ENCODE measurements around the gene GAB2.
"Not testable (repeated sequence)": the region's sequence is repeated elsewhere in the genome, so short reads cannot be mapped to it uniquely, and the experiment has no call there.

DNA sequence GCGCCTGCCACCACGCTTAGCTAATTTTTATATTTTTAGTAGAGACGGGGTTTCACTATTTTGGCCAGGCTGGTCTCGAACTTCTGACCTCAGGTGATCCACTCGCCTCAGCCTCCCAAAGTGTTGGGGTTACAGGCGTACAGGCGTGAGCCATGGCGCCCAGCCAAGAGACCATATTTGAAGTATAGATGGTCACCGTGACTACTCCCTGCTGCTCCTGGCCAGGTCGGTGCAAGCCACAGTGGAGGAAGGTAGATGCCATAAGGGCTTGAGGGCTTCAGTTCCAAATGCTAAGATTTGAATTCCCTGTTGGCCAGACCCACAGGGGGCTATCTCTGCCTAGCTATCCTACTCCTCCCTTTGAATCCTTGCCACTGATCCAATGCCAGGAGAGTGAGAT is 194.9 kb downstream of the GAB2 start:
- TF ChIP-seq, protein P1, sequence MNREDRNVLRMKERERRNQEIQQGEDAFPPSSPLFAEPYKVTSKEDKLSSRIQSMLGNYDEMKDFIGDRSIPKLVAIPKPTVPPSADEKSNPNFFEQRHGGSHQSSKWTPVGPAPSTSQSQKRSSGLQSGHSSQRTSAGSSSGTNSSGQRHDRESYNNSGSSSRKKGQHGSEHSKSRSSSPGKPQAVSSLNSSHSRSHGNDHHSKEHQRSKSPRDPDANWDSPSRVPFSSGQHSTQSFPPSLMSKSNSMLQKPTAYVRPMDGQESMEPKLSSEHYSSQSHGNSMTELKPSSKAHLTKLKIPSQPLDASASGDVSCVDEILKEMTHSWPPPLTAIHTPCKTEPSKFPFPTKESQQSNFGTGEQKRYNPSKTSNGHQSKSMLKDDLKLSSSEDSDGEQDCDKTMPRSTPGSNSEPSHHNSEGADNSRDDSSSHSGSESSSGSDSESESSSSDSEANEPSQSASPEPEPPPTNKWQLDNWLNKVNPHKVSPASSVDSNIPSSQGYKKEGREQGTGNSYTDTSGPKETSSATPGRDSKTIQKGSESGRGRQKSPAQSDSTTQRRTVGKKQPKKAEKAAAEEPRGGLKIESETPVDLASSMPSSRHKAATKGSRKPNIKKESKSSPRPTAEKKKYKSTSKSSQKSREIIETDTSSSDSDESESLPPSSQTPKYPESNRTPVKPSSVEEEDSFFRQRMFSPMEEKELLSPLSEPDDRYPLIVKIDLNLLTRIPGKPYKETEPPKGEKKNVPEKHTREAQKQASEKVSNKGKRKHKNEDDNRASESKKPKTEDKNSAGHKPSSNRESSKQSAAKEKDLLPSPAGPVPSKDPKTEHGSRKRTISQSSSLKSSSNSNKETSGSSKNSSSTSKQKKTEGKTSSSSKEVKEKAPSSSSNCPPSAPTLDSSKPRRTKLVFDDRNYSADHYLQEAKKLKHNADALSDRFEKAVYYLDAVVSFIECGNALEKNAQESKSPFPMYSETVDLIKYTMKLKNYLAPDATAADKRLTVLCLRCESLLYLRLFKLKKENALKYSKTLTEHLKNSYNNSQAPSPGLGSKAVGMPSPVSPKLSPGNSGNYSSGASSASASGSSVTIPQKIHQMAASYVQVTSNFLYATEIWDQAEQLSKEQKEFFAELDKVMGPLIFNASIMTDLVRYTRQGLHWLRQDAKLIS (CRISPR knock-in tag; IDR thresholded peaks at IDR 0.05) = not testable (repeated sequence)
- not testable (repeated sequence) for TF ChIP-seq POLR2AphosphoS5 (IDR thresholded peaks at IDR 0.05; ENCODE audit: low read depth, low read length); HOXA7 (CRISPR knock-in tag; IDR thresholded peaks at IDR 0.05); ARNT2 (CRISPR knock-in tag; IDR thresholded peaks at IDR 0.05; ENCODE audit: low read depth); POLR2AphosphoS2 (IDR thresholded peaks at IDR 0.05; ENCODE audit: low read depth, low read length); PHB2 (IDR thresholded peaks at IDR 0.05; ENCODE audit: partially characterized antibody); DPF2 (CRISPR knock-in tag; IDR thresholded peaks at IDR 0.05; ENCODE audit: borderline replicate concordance, low read depth); ZNF878 (CRISPR knock-in tag; IDR thresholded peaks at IDR 0.05)
